Fibroblast of skin of left quadriceps (primary cell): Measurements from ENCODE around the gene CCL11.

ENCODE experiments used
- DNase-seq, 2 experiments: peaks; one replicate each; pipeline ENCODE4 v3.0.0-alpha.2; 2013; ENCODE audit warnings: low read depth in 2 of 2

Gene CCL11

GRCh38 chr17:34257299-34257985, 28.1 kb upstream of the CCL11 start:
- no peak for DNase-seq

GRCh38 chr17:34257986-34258326, 27.6 kb upstream of the CCL11 start:
- no peak for DNase-seq

- DNase-seq, result no peak
Measured at GRCh38 chr17:34259146-34259545, 26.4 kb upstream of the CCL11 start.

GRCh38 chr17:34260861-34261260, 24.7 kb upstream of the CCL11 start:
- no peak for DNase-seq

- DNase-seq, result no peak
Measured at GRCh38 chr17:34261568-34262337, 23.8 kb upstream of the CCL11 start.

GRCh38 chr17:34265711-34266110, 19.8 kb upstream of the CCL11 start:
- DNase-seq, result no peak

- DNase-seq, result peak in 1 of 2 experiments; percentile 41
Measured at GRCh38 chr17:34269969-34270368, 15.6 kb upstream of the CCL11 start, which contains the start of gene CCL7. Gene CCL7, plus strand, starts transcription at chr17:34270221. Its CDS starts 70 bp downstream, at chr17:34270291.

- DNase-seq, result peak; percentile 96
Measured at GRCh38 chr17:34275881-34276280, 9.7 kb upstream of the CCL11 start.

- DNase-seq, result no peak
Measured at GRCh38 chr17:34276826-34277225, 8.7 kb upstream of the CCL11 start.

GRCh38 chr17:34283571-34283970, 2.0 kb upstream of the CCL11 start:
- no peak for DNase-seq

- DNase-seq, result no peak
Measured at GRCh38 chr17:34287875-34288274, 2.3 kb downstream of the CCL11 start.

GRCh38 chr17:34290586-34290985, 5.0 kb downstream of the CCL11 start:
- DNase-seq, result no peak

- no peak for DNase-seq
Measured at GRCh38 chr17:34291721-34292348, 6.3 kb downstream of the CCL11 start.

- DNase-seq, result no peak
Measured at GRCh38 chr17:34299027-34299426, 13.5 kb downstream of the CCL11 start.

- DNase-seq, result peak; percentile 52 to 56
Measured at GRCh38 chr17:34299956-34300577, 14.5 kb downstream of the CCL11 start.

GRCh38 chr17:34300652-34301370, 15.3 kb downstream of the CCL11 start:
- peak; percentile 57 to 58 for DNase-seq

GRCh38 chr17:34301986-34302385, 16.4 kb downstream of the CCL11 start:
- no peak for DNase-seq

- no peak for DNase-seq
Measured at GRCh38 chr17:34302636-34303035, 17.1 kb downstream of the CCL11 start.

GRCh38 chr17:34303606-34304005, 18.1 kb downstream of the CCL11 start:
- no peak for DNase-seq

GRCh38 chr17:34305061-34305460, 19.5 kb downstream of the CCL11 start:
- DNase-seq, result no peak

- no peak for DNase-seq
Measured at GRCh38 chr17:34305606-34306005, 20.1 kb downstream of the CCL11 start.

- peak; percentile 42 to 59 for DNase-seq
Measured at GRCh38 chr17:34306466-34306865, 20.9 kb downstream of the CCL11 start.
